Central memory CD8-positive, alpha-beta T cell (primary cell): ENCODE measurements around the gene CAPNS2.

ENCODE experiments used
- ATAC-seq: fragments of 150-1000 bp; cut with Tn5 transposase; replicated peaks from 2 replicates; pipeline ENCODE4 v1.10.0; 2022; ENCODE audit warnings: mild to moderate bottlenecking, moderate FRiP score, moderate number of reproducible peaks; ENCODE audit not compliant: poor library complexity, severe bottlenecking; ENCODE audit errors: extremely low read depth
- DNase-seq, 2 donors: peaks; one replicate each; pipeline ENCODE4 v3.0.0; 2021; ENCODE audit warnings: low spot score in 2 of 2
- H3K27ac Mint-ChIP-seq: one replicate; pipeline ENCODE4 v1.8.0; 2022; ENCODE audit warnings: low read depth, mild to moderate bottlenecking, moderate library complexity, mixed read lengths
- H3K27me3 Mint-ChIP-seq: one replicate; pipeline ENCODE4 v1.8.0; 2022; ENCODE audit warnings: mixed read lengths
- H3K36me3 Mint-ChIP-seq: one replicate; pipeline ENCODE4 v1.8.0; 2022; ENCODE audit warnings: mild to moderate bottlenecking, moderate library complexity, mixed read lengths; ENCODE audit not compliant: insufficient read depth
- H3K4me1 Mint-ChIP-seq: one replicate; pipeline ENCODE4 v1.8.0; 2022; ENCODE audit warnings: mixed read lengths
- H3K4me3 Mint-ChIP-seq: one replicate; pipeline ENCODE4 v1.8.0; 2022; ENCODE audit warnings: mild to moderate bottlenecking, moderate library complexity, mixed read lengths
- H3K9me3 Mint-ChIP-seq: one replicate; pipeline ENCODE4 v1.8.0; 2022; ENCODE audit warnings: mixed read lengths

The CAPNS2 gene

GRCh38 chr16:55552621-55553020 is 13.9 kb upstream of the CAPNS2 start:
- Mint-ChIP-seq H3K9me3 (peaks cover 6% of the 10 kb centered on the region), H3K27ac (no peak overlapping the region), H3K4me3 (no peak overlapping the region), H3K36me3 (no peaks in the 10 kb centered on the region), H3K27me3 (peaks cover 27% of the 10 kb centered on the region), H3K4me1 (no peaks in the 10 kb centered on the region)
- ATAC-seq (no peak), DNase-seq (no peak)

DNA sequence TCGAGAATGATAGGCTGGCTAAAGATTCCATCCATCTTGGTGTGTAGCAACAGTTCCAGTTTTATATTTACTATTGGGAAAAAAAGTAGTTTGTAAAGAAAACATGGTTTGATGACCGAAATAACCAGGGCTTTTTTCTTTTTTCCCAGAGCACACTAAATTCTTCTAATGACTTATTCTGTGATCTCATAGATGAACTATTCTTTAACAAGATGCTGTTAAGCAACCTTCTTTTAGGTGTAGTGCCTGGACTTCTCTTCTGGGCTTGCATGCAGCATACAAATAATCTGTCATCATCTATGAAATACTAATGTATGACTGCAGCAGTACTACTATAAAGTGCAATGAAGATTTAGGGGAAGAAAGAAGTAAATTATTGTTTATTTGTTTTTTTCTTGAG is 11.0 kb upstream of the CAPNS2 start:
- ATAC-seq (no peak), DNase-seq (no peak)
- Mint-ChIP-seq H3K27me3 (peaks cover 37% of the 10 kb centered on the region), H3K4me1 (no peaks in the 10 kb centered on the region), H3K4me3 (no peak overlapping the region), H3K36me3 (no peaks in the 10 kb centered on the region), H3K9me3 (peaks cover 6% of the 10 kb centered on the region), H3K27ac (no peak overlapping the region)

DNA sequence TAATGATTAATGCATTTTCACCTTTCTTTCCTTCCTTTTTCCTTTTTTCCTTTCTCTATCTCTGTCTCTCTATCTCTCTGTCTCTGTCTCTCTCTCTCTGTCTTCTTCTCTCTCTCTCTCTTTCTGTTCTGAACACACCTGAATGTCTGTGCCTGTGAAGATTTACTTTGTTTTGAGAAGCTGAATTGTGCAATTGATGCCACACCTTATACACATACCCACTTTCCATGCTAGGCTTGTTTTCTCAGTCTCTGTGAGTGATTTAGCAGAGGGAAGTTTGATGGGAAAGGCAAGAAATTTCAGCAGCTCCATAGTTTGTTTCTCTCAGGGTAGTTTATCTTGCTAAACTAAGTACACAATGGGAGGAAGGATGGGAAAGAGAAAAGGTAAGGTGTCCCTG is 9.3 kb upstream of the CAPNS2 start:
- Mint-ChIP-seq H3K9me3 (peaks cover 6% of the 10 kb centered on the region), H3K36me3 (no peaks in the 10 kb centered on the region), H3K4me3 (no peak overlapping the region), H3K27ac (no peak overlapping the region), H3K27me3 (peaks cover 40% of the 10 kb centered on the region), H3K4me1 (no peaks in the 10 kb centered on the region)
- ATAC-seq (no peak), DNase-seq (no peak)

GRCh38 chr16:55559233-55559632 is 7.3 kb upstream of the CAPNS2 start:
- H3K27me3 Mint-ChIP-seq = peaks cover 47% of the 10 kb centered on the region
- H3K27ac Mint-ChIP-seq = no peak overlapping the region
- DNase-seq (no peak), ATAC-seq (no peak)
- H3K4me1 Mint-ChIP-seq = no peaks in the 10 kb centered on the region
- H3K9me3 Mint-ChIP-seq = peaks cover 6% of the 10 kb centered on the region
- no peak overlapping the region for H3K4me3 Mint-ChIP-seq
- no peaks in the 10 kb centered on the region for H3K36me3 Mint-ChIP-seq

DNA sequence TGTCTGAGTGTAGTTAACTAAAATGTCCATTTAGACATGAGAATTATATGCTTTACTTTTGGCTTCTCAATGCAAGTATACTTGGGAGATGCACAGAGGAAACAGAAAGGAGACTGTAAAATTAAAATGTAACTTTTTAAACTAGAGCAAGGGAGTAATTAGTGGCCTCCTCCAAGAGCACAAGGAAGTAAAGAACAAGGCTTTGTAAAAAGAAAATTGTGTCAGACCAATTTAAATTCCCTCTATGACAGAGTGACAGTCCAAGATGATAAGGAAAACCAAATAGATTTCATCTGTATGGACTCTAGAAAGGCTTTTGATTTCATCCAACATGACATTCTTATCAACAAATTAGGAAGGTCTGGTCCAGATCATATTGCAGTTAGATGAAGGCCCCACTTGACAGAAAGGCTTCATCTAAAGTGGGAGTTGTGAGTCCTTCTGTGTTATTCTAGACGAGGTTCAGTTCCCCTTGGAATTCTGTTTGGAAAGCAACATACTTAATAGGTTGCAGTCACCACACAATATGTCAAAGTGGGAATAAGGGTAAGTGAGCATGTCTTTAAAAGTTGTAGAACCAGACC is 6.5 kb upstream of the CAPNS2 start:
- no peak overlapping the region for H3K4me3 Mint-ChIP-seq
- H3K4me1 Mint-ChIP-seq = no peaks in the 10 kb centered on the region
- H3K36me3 Mint-ChIP-seq = no peaks in the 10 kb centered on the region
- peaks cover 6% of the 10 kb centered on the region for H3K9me3 Mint-ChIP-seq
- peaks cover 48% of the 10 kb centered on the region for H3K27me3 Mint-ChIP-seq
- no peak overlapping the region for H3K27ac Mint-ChIP-seq
- ATAC-seq (no peak), DNase-seq (no peak)

DNA sequence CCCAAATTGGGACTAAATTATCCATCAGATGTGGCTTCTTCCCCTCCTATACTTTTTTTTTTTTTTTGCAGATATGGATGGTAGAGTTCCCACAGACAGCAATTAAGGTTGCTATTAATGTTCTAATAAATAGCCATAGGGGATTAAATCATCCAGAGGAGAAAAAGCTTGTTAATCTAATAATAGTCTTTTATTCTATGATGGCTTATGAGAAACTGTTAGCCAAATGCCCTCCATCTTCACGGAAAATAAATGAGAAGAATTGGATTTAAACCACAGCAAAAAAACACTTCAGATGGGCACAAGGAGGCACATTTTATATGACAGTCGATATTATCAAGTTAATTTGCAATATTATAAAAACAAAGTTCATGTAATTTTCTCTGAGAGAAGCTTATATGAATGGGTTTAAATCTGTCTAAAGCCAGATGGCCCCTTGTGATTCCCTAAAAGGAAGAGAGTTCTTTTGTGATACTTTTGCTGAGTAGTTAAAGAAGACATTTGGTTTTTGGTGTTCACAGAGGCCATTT is 5.1 kb upstream of the CAPNS2 start:
- no peaks in the 10 kb centered on the region for H3K4me1 Mint-ChIP-seq
- peaks cover 6% of the 10 kb centered on the region for H3K9me3 Mint-ChIP-seq
- H3K4me3 Mint-ChIP-seq = no peak overlapping the region
- peaks cover 50% of the 10 kb centered on the region for H3K27me3 Mint-ChIP-seq
- ATAC-seq = no peak
- H3K36me3 Mint-ChIP-seq = no peaks in the 10 kb centered on the region
- no peak for DNase-seq
- H3K27ac Mint-ChIP-seq = no peak overlapping the region

DNA sequence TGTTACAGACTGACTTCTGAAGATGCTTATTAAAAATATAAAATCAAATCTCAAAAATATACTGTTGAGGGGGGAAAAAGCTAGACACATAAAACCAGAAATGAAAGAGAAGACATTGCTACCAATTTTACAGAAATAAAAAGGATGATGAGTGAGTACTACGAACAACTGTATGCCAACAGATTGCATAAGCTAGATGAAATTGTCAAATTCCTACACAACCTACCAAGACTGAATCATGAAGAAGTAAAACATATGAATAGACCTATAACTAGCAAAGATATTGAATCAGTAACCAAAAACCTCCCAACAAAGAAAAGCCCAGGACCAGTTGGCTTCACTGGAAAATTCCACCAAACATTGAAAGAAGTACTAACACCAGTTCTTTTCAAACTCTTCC is 3.5 kb upstream of the CAPNS2 start:
- ATAC-seq (no peak), DNase-seq (no peak)
- no peak overlapping the region for H3K27ac Mint-ChIP-seq
- no peak overlapping the region for H3K4me3 Mint-ChIP-seq
- peaks cover 55% of the 10 kb centered on the region for H3K27me3 Mint-ChIP-seq
- H3K9me3 Mint-ChIP-seq = no peaks in the 10 kb centered on the region
- no peaks in the 10 kb centered on the region for H3K4me1 Mint-ChIP-seq
- peaks cover 2% of the 10 kb centered on the region for H3K36me3 Mint-ChIP-seq

DNA sequence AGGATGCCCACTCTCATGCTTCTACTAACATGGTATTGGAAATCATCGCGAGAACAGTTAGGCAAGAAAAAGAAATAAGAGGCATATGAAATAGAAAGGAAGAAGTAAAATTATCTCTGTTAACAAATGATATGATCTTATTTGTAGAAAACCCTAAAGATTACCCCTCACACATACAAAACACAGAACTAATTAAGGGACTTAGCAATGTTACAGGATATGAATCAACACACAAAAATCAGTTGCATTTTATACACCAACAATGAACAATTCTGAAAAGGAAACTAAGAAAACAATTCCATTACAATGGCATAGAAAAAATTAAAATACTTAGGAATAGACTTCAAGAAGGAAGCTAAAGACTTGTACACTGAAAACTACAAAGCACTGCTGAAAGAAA is 2.7 kb upstream of the CAPNS2 start:
- no peak for DNase-seq
- Mint-ChIP-seq H3K27me3 (peaks cover 55% of the 10 kb centered on the region), H3K4me1 (no peaks in the 10 kb centered on the region), H3K27ac (no peak overlapping the region), H3K36me3 (peaks cover 2% of the 10 kb centered on the region), H3K4me3 (no peak overlapping the region), H3K9me3 (no peaks in the 10 kb centered on the region)
- ATAC-seq = no peak

DNA sequence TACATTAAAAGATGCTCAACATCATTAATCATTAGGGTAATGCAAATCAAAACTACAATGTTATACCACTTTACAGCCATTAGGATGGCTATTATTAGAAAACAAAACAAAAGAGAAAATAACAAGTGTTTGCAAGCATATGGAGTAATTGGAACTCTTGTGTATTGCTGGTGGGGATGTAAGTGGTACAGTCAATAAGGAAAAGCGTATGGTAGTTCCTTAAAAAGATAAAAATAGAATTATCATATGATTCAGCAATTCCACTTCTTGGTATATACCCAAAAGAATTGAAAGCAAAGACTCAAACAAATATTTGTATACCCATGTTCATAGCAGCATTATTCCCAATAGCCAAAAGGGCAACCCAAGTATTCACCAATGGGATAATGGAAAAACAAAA is 1.4 kb upstream of the CAPNS2 start:
- no peaks in the 10 kb centered on the region for H3K9me3 Mint-ChIP-seq
- DNase-seq = no peak

DNA sequence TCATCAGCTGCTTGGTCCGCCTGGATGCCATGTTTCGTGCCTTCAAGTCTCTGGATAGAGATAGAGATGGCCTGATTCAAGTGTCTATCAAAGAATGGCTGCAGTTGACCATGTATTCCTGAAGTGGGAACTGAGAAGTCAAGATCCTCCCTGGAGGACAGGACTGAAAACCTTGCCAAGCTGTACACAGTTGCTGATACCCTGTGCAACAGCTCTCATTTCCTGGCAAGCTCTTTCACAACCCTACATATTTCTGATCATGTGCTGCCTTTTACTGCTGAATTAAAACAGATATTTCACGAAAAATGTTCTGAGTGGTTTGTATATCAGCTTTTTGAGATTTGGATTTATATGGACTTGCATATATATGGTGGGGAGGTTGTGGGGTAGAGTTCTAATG is 898 bp downstream of the CAPNS2 start:
- H3K4me1 Mint-ChIP-seq = no peaks in the 10 kb centered on the region

More for the DNA sequence above, 1.4 kb upstream of the CAPNS2 start:
- Mint-ChIP-seq H3K4me3 (no peak overlapping the region), H3K27ac (no peak overlapping the region), H3K36me3 (peaks cover 2% of the 10 kb centered on the region), H3K27me3 (peaks cover 63% of the 10 kb centered on the region), H3K4me1 (no peaks in the 10 kb centered on the region)
- ATAC-seq = no peak

GRCh38 chr16:55568207-55568606 is 1.7 kb downstream of the CAPNS2 start:
- ATAC-seq (no peak), DNase-seq (no peak)
- Mint-ChIP-seq H3K4me1 (no peaks in the 10 kb centered on the region), H3K9me3 (no peaks in the 10 kb centered on the region), H3K4me3 (no peak overlapping the region), H3K27ac (no peak overlapping the region), H3K36me3 (peaks cover 2% of the 10 kb centered on the region), H3K27me3 (peaks cover 46% of the 10 kb centered on the region)

More for the DNA sequence above, 898 bp downstream of the CAPNS2 start:
- no peak for ATAC-seq
- peaks cover 2% of the 10 kb centered on the region for H3K36me3 Mint-ChIP-seq
- H3K9me3 Mint-ChIP-seq = no peaks in the 10 kb centered on the region
- H3K4me3 Mint-ChIP-seq = no peak overlapping the region
- no peak for DNase-seq
- H3K27ac Mint-ChIP-seq = no peak overlapping the region
- peaks cover 55% of the 10 kb centered on the region for H3K27me3 Mint-ChIP-seq

DNA sequence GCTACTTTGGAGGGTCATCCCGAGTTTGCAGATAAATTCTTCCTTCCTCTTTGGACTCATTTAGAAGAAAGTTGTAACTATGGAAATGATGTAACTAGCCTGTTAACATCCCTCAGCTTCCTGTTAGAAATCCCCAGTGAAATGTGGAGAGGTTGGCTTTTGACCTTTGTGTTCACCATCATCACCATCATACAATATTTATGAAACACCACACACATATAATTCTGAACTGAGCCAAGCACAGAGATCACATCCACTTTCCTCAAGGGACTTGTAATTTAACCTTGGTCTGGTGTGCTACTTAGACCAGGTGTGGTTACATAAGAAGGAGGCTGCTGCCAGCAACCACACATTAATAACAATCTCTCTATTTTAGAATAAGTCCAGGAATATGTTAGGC is 2.5 kb downstream of the CAPNS2 start:
- Mint-ChIP-seq H3K36me3 (peaks cover 2% of the 10 kb centered on the region), H3K27me3 (peaks cover 38% of the 10 kb centered on the region), H3K9me3 (no peaks in the 10 kb centered on the region), H3K4me1 (no peaks in the 10 kb centered on the region), H3K4me3 (no peak overlapping the region), H3K27ac (no peak overlapping the region)
- ATAC-seq (no peak), DNase-seq (no peak)

DNA sequence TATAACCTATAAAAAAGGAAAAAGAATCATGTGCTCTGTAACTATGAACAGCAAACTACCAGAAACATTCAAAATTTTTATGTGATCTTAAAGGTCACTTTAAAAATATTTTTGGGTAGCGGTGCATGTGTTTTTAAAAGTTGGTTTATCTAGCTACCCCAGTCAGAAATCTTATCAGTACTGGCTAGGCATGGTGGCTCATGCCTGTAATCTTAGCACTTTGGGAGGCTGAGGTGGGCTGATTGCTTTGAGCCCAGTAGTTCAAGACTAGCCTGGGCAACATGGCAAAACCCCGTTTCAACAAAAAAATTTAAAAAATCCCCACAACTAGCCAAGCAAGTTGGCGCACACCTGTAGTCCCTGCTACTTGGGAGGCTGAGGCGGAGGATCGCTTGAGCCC is 3.7 kb downstream of the CAPNS2 start:
- Mint-ChIP-seq H3K9me3 (no peaks in the 10 kb centered on the region), H3K27me3 (peaks cover 35% of the 10 kb centered on the region), H3K36me3 (peaks cover 2% of the 10 kb centered on the region), H3K27ac (no peak overlapping the region), H3K4me1 (no peaks in the 10 kb centered on the region), H3K4me3 (no peak overlapping the region)
- DNase-seq = no peak
- ATAC-seq = no peak
